Trophoblast cell (in vitro differentiated cells and primary cell): ENCODE data around the gene NUDT16L1.

Experiments
- DNase-seq, 2 donors: peaks; one replicate each; pipeline ENCODE4 v3.0.0-alpha.2; 2016
- H2AFZ ChIP-seq: 2 replicates; pipeline ENCODE4 v1.6.1; 2013; ENCODE audit warnings: low read length, moderate library complexity, mild to moderate bottlenecking; ENCODE audit not compliant: insufficient read depth, poor library complexity
- H2AK5ac ChIP-seq: 2 replicates; pipeline ENCODE4 v1.6.1; 2013; ENCODE audit warnings: mild to moderate bottlenecking, low read length
- H2BK120ac ChIP-seq: 2 replicates; pipeline ENCODE4 v1.6.1; 2013; ENCODE audit warnings: low read length, mild to moderate bottlenecking, moderate library complexity; ENCODE audit not compliant: insufficient read depth, poor library complexity
- H2BK12ac ChIP-seq: 2 replicates; pipeline ENCODE4 v1.6.1; 2013; ENCODE audit warnings: mild to moderate bottlenecking, low read length, moderate library complexity
- H2BK5ac ChIP-seq: 2 replicates; pipeline ENCODE4 v1.6.1; 2013; ENCODE audit warnings: low read length, low read depth, moderate library complexity, mild to moderate bottlenecking; ENCODE audit not compliant: poor library complexity
- H3K14ac ChIP-seq: 2 replicates; pipeline ENCODE4 v1.6.1; 2013; ENCODE audit warnings: mild to moderate bottlenecking, low read length
- H3K18ac ChIP-seq: 2 replicates; pipeline ENCODE4 v1.6.1; 2013; ENCODE audit warnings: mild to moderate bottlenecking, low read length
- H3K23ac ChIP-seq: 2 replicates; pipeline ENCODE4 v1.6.1; 2013; ENCODE audit warnings: low read length
- H3K27ac ChIP-seq: 2 replicates; pipeline ENCODE4 v1.5.1; 2013; ENCODE audit warnings: low read depth, mild to moderate bottlenecking, inconsistent platforms, low read length, moderate library complexity
- H3K27me3 ChIP-seq: 2 replicates; pipeline ENCODE4 v1.6.1; 2013; ENCODE audit warnings: inconsistent platforms, mild to moderate bottlenecking, low read length, moderate library complexity; ENCODE audit not compliant: insufficient read depth
- H3K36me3 ChIP-seq, 2 experiments: 1 replicate in 1 of 2; 2 replicates in 1 of 2; pipeline ENCODE4 v1.6.1; 2013; ENCODE audit warnings: low read length in 2 of 2, mild to moderate bottlenecking in 2 of 2, moderate library complexity in 1 of 2; ENCODE audit not compliant: insufficient read depth in 2 of 2, control insufficient read depth in 1 of 2
- H3K4ac ChIP-seq: 2 replicates; pipeline ENCODE4 v1.6.1; 2013; ENCODE audit warnings: low read depth, mild to moderate bottlenecking, low read length, moderate library complexity
- H3K4me1 ChIP-seq, 2 experiments: 1 replicate in 1 of 2; 2 replicates in 1 of 2; pipeline ENCODE4 v1.6.1; 2013; ENCODE audit warnings: low read length in 2 of 2, mild to moderate bottlenecking in 2 of 2, moderate library complexity in 1 of 2; ENCODE audit not compliant: insufficient read depth in 2 of 2, control insufficient read depth in 1 of 2
- H3K4me2 ChIP-seq: 2 replicates; pipeline ENCODE4 v1.6.1; 2013; ENCODE audit warnings: inconsistent platforms, mild to moderate bottlenecking, low read length, moderate library complexity
- H3K4me3 ChIP-seq: 2 replicates; pipeline ENCODE4 v1.5.1; 2013; ENCODE audit warnings: mild to moderate bottlenecking, low read depth, low read length, inconsistent platforms
- H3K79me1 ChIP-seq: one replicate; pipeline ENCODE4 v1.6.1; 2013; ENCODE audit warnings: low read length
- H3K79me2 ChIP-seq: 2 replicates; pipeline ENCODE4 v1.6.1; 2013; ENCODE audit warnings: low read length, mild to moderate bottlenecking; ENCODE audit not compliant: control insufficient read depth, insufficient read depth, poor library complexity
- H3K9ac ChIP-seq: 2 replicates; pipeline ENCODE4 v1.6.1; 2013; ENCODE audit warnings: mild to moderate bottlenecking, low read length
- H3K9me3 ChIP-seq: 2 replicates; pipeline ENCODE4 v1.6.1; 2013; ENCODE audit warnings: low read depth, mild to moderate bottlenecking, control low read depth, inconsistent platforms, low read length; ENCODE audit not compliant: insufficient read depth
- H4K12ac ChIP-seq: 2 replicates; pipeline ENCODE4 v1.6.1; 2013; ENCODE audit warnings: low read depth, mild to moderate bottlenecking, low read length, moderate library complexity
- H4K8ac ChIP-seq: 2 replicates; pipeline ENCODE4 v1.6.1; 2013; ENCODE audit warnings: low read depth, mild to moderate bottlenecking, low read length, moderate library complexity
- H4K91ac ChIP-seq: one replicate; pipeline ENCODE4 v1.6.1; 2013; ENCODE audit warnings: low read depth, mild to moderate bottlenecking, low read length, moderate library complexity
- WGBS: extraction: QIAGEN DNeasy Blood & Tissue Kit; methylation state at CpG from one replicate; pipeline ENCODE4 v1.1.7; 2013; ENCODE audit warnings: missing lambda C conversion rate; ENCODE audit not compliant: insufficient read length, insufficient coverage; ENCODE audit errors: extremely low coverage; 5-methylcytosine and 5-hydroxymethylcytosine counted together

NUDT16L1 gene

GRCh38 chr16:4704913-4705312 lies 11.6 kb downstream of the NUDT16L1 start:
- H2AFZ ChIP-seq, result no peak overlapping the region
- no peak overlapping the region for H4K91ac ChIP-seq
- DNase-seq, result no peak
- no peak overlapping the region for H3K23ac ChIP-seq
- H3K79me1 ChIP-seq, result no peaks in the 10 kb centered on the region
- H3K36me3 ChIP-seq, result peaks cover 43 to 51% of the 10 kb centered on the region in 2 experiments
- H2BK12ac ChIP-seq, result no peak overlapping the region
- no peaks in the 10 kb centered on the region for H3K4me1 ChIP-seq
- H2BK120ac ChIP-seq, result no peak overlapping the region
- no peak overlapping the region for H2AK5ac ChIP-seq
- no peak overlapping the region for H3K4ac ChIP-seq
- no peak overlapping the region for H3K4me3 ChIP-seq
- no peak overlapping the region for H3K4me2 ChIP-seq
- no peak overlapping the region for H3K18ac ChIP-seq
- no peak overlapping the region for H3K9ac ChIP-seq
- H4K8ac ChIP-seq, result no peak overlapping the region
- no peak overlapping the region for H2BK5ac ChIP-seq
- peaks cover 3% of the 10 kb centered on the region for H3K9me3 ChIP-seq
- no peak overlapping the region for H3K27ac ChIP-seq
- no peaks in the 10 kb centered on the region for H3K79me2 ChIP-seq
- no peaks in the 10 kb centered on the region for H3K27me3 ChIP-seq
- no peak overlapping the region for H4K12ac ChIP-seq
- no peak overlapping the region for H3K14ac ChIP-seq
- WGBS, result no CpG with 5 or more reads among the region's 14 CpGs

- H3K27me3 ChIP-seq, result no peaks in the 10 kb centered on the region
- no peak overlapping the region for H4K12ac ChIP-seq
- H3K23ac ChIP-seq, result no peak overlapping the region
- no peak overlapping the region for H4K91ac ChIP-seq
- no peak overlapping the region for H4K8ac ChIP-seq
- no peak overlapping the region for H3K9ac ChIP-seq
- H3K27ac ChIP-seq, result no peak overlapping the region
- H3K14ac ChIP-seq, result no peak overlapping the region
- H3K79me1 ChIP-seq, result no peaks in the 10 kb centered on the region
- no peak overlapping the region for H3K4me3 ChIP-seq
- no peak overlapping the region for H2BK5ac ChIP-seq
- H3K4me2 ChIP-seq, result no peak overlapping the region
- H3K4me1 ChIP-seq, result no peaks in the 10 kb centered on the region
- H3K79me2 ChIP-seq, result no peaks in the 10 kb centered on the region
- H3K4ac ChIP-seq, result no peak overlapping the region
- H2AFZ ChIP-seq, result no peak overlapping the region
- no peak overlapping the region for H2BK12ac ChIP-seq
- peaks cover 5% of the 10 kb centered on the region for H3K9me3 ChIP-seq
- peaks cover 28 to 36% of the 10 kb centered on the region in 2 experiments for H3K36me3 ChIP-seq
- DNase-seq, result no peak
- H3K18ac ChIP-seq, result no peak overlapping the region
- WGBS, result no CpG with 5 or more reads among the region's 7 CpGs
- no peak overlapping the region for H2AK5ac ChIP-seq
- H2BK120ac ChIP-seq, result no peak overlapping the region
These were observed 13.5 kb downstream of the NUDT16L1 start for GRCh38 chr16:4706871-4707270.

- Histone ChIP-seq H2BK5ac (no peak overlapping the region), H2AFZ (no peak overlapping the region), H3K79me1 (no peaks in the 10 kb centered on the region), H2AK5ac (no peak overlapping the region), H3K4me2 (no peak overlapping the region), H3K36me3 (peaks cover 25 to 29% of the 10 kb centered on the region in 2 experiments), H3K14ac (no peak overlapping the region), H4K12ac (peak overlapping the region; percentile 39), H3K79me2 (no peaks in the 10 kb centered on the region), H3K23ac (no peak overlapping the region), H3K27ac (no peak overlapping the region), H4K8ac (no peak overlapping the region), H3K4me3 (no peak overlapping the region), H3K4ac (no peak overlapping the region), H3K18ac (no peak overlapping the region), H2BK120ac (no peak overlapping the region), H3K4me1 (no peaks in the 10 kb centered on the region), H2BK12ac (no peak overlapping the region), H3K9me3 (peaks cover 2% of the 10 kb centered on the region), H3K9ac (no peak overlapping the region), H4K91ac (no peak overlapping the region), H3K27me3 (no peaks in the 10 kb centered on the region)
- WGBS, result no CpG with 5 or more reads among the region's 4 CpGs
- no peak for DNase-seq
These were observed 16.1 kb downstream of the NUDT16L1 start for GRCh38 chr16:4709481-4709880.

- H2BK5ac ChIP-seq, result no peak overlapping the region
- H2BK120ac ChIP-seq, result no peak overlapping the region
- no peak overlapping the region for H4K8ac ChIP-seq
- DNase-seq, result no peak
- H2AK5ac ChIP-seq, result no peak overlapping the region
- H2AFZ ChIP-seq, result no peak overlapping the region
- H2BK12ac ChIP-seq, result no peak overlapping the region
- peaks cover 2% of the 10 kb centered on the region for H3K9me3 ChIP-seq
- no peak overlapping the region for H4K12ac ChIP-seq
- no peak overlapping the region for H3K4me2 ChIP-seq
- H3K27me3 ChIP-seq, result no peaks in the 10 kb centered on the region
- no CpG with 5 or more reads among the region's 18 CpGs for WGBS
- H3K4me3 ChIP-seq, result no peak overlapping the region
- H3K79me1 ChIP-seq, result no peaks in the 10 kb centered on the region
- H3K36me3 ChIP-seq, result peaks cover 20 to 32% of the 10 kb centered on the region in 2 experiments
- H3K23ac ChIP-seq, result no peak overlapping the region
- H3K4me1 ChIP-seq, result no peaks in the 10 kb centered on the region
- H4K91ac ChIP-seq, result no peak overlapping the region
- H3K27ac ChIP-seq, result no peak overlapping the region
- no peak overlapping the region for H3K4ac ChIP-seq
- H3K18ac ChIP-seq, result no peak overlapping the region
- no peak overlapping the region for H3K14ac ChIP-seq
- no peaks in the 10 kb centered on the region for H3K79me2 ChIP-seq
- no peak overlapping the region for H3K9ac ChIP-seq
These were observed 20.5 kb downstream of the NUDT16L1 start for GRCh38 chr16:4713663-4714501.
